HepG2 (cell line): ENCODE results near the gene NNAT. TPM values are rescaled to one million over a fixed set of nuclear protein-coding genes. Genes with fewer than 3 reads are reported as not detected.

Experiments used
- ATAC-seq: fragments of 200-7000 bp; cut with Tn5 transposase; 3 replicates; pipeline ENCODE4 v1.9.1; 2020; ENCODE audit warnings: mild to moderate bottlenecking, moderate library complexity
- BruUV-seq: library from RNA; stranded (reverse); fragments of 400-500 nt; replicated peaks from 2 replicates; lab custom pipeline; 2021; lab: Mats Ljungman, UMichigan
- CTCF ChIA-PET: fragments of 300-600 bp; formaldehyde crosslinking; extraction: SDS; loops from one replicate; lab custom pipeline; 2021; ENCODE audit warnings: low total read pairs, inconsistent platforms, low intra/inter-chr PET ratio; lab: Yijun Ruan, JAX
- POLR2A ChIA-PET: fragments of 350-600 bp; sonication (Branson Sonifier 250); formaldehyde crosslinking; loops from one replicate; lab custom pipeline; 2020; ENCODE audit warnings: antibody characterized with exemption, inconsistent platforms; lab: Yijun Ruan, JAX
- DNase-seq: peaks from one replicate; pipeline ENCODE4 v3.0.0-alpha.2; 2015; ENCODE audit warnings: low spot score
- FAIRE-seq: peaks from 3 replicates; lab custom pipeline; 2011; peaks lifted over from hg19 to GRCh38; lab: Jason Lieb, UNC
- H2AFZ ChIP-seq: one replicate; pipeline ENCODE4 v1.6.1; 2011; ENCODE audit warnings: low read length, inconsistent platforms
- H3K27ac ChIP-seq: fragments of 300-600 bp; 3 replicates; pipeline ENCODE4 v1.8.0; 2011; ENCODE audit warnings: mixed run types, mild to moderate bottlenecking, mixed read lengths, low read length, inconsistent platforms; ENCODE audit not compliant: insufficient read depth; ENCODE audit errors: extremely low read length
- H3K27me3 ChIP-seq, 2 experiments: fragments of 200-600 bp in 1 of 2; 2 replicates in 1 of 2; 3 replicates in 1 of 2; pipeline versions ENCODE4 v1.6.0 to v1.8.0; 2011; ENCODE audit warnings: low read length in 2 of 2, mild to moderate bottlenecking in 2 of 2, moderate library complexity in 2 of 2, inconsistent platforms in 1 of 2; ENCODE audit not compliant: insufficient read depth in 2 of 2, control insufficient read depth in 1 of 2
- H3K36me3 ChIP-seq, 2 experiments: fragments of 200-600 bp in 1 of 2; replicated peaks in 1 of 2; 2 replicates in 1 of 2; 3 replicates in 1 of 2; pipeline versions ENCODE4 v1.5.1 to v1.8.0; 2011; ENCODE audit warnings: low read length in 2 of 2, inconsistent platforms in 1 of 2; ENCODE audit not compliant: insufficient read depth in 2 of 2, control insufficient read depth in 1 of 2
- H3K4me1 ChIP-seq: 2 replicates; pipeline ENCODE4 v1.5.1; 2012; ENCODE audit warnings: low read length, inconsistent platforms; ENCODE audit not compliant: insufficient read depth
- H3K4me2 ChIP-seq: 2 replicates; pipeline ENCODE4 v1.6.0; 2011; ENCODE audit warnings: low read depth, low read length, inconsistent platforms
- H3K4me3 ChIP-seq, 3 experiments: fragments of 200-600 bp in 1 of 3; sonication (generic), shearing (Covaris generic) in 1 of 3; replicated peaks in 1 of 3; 2 replicates each; pipeline ENCODE4 v1.5.1; 2011 to 2016; ENCODE audit warnings: low read length in 3 of 3, inconsistent platforms in 2 of 3, low read depth in 2 of 3, mild to moderate bottlenecking in 2 of 3, control low read depth in 1 of 3, mixed read lengths in 1 of 3; ENCODE audit not compliant: insufficient read depth in 1 of 3
- H3K79me2 ChIP-seq: one replicate; pipeline ENCODE4 v1.6.1; 2011; ENCODE audit warnings: low read length, inconsistent platforms; ENCODE audit not compliant: insufficient read depth
- H3K9ac ChIP-seq: 2 replicates; pipeline ENCODE4 v1.6.0; 2011; ENCODE audit warnings: mild to moderate bottlenecking, low read depth, low read length, inconsistent platforms; ENCODE audit not compliant: insufficient read depth
- H3K9me3 ChIP-seq: 2 replicates; pipeline ENCODE4 v1.5.1; 2012; ENCODE audit warnings: mild to moderate bottlenecking, low read length
- H4K20me1 ChIP-seq: 2 replicates; pipeline ENCODE4 v1.6.0; 2011; ENCODE audit warnings: inconsistent platforms, mild to moderate bottlenecking, low read length, moderate library complexity; ENCODE audit not compliant: insufficient read depth
- CENPT ChIP-seq: sonication (generic); formaldehyde crosslinking; IDR thresholded peaks from 2 replicates; pipeline ENCODE4 v1.8.0; 2022; ENCODE audit warnings: low read depth, mild to moderate bottlenecking, moderate library complexity, missing genetic modification reagents
- FOXK1 ChIP-seq: sonication (generic); formaldehyde crosslinking; IDR thresholded peaks from 2 replicates; pipeline ENCODE4 v1.4.0; 2020; ENCODE audit warnings: low read depth, missing genetic modification reagents, borderline replicate concordance
- FOXP1 ChIP-seq, 2 experiments: fragments of 450-650 bp in 1 of 2; IDR thresholded peaks; 2 replicates each; pipeline ENCODE4 v1.6.1; 2017 to 2018; ENCODE audit warnings: antibody characterized with exemption in 1 of 2
- GATAD2A ChIP-seq: IDR thresholded peaks from 2 replicates; pipeline ENCODE4 v1.6.1; 2016
- HDAC2 ChIP-seq: sonication (generic); formaldehyde crosslinking; IDR thresholded peaks from 2 replicates; pipeline ENCODE4 v1.4.0; 2020; ENCODE audit warnings: missing genetic modification reagents
- LCORL ChIP-seq, 2 experiments: fragments of 450-650 bp in 1 of 2; sonication (generic) in 1 of 2; formaldehyde crosslinking in 1 of 2; IDR thresholded peaks; 2 replicates each; pipeline versions ENCODE4 v1.5.0 to v1.6.1; 2017 to 2020; ENCODE audit warnings: antibody characterized with exemption in 1 of 2, missing genetic modification reagents in 1 of 2
- MNT ChIP-seq: fragments of 450-650 bp; IDR thresholded peaks from 2 replicates; pipeline ENCODE4 v1.6.1; 2016
- NFATC3 ChIP-seq: sonication (generic); formaldehyde crosslinking; IDR thresholded peaks from 2 replicates; pipeline ENCODE4 v1.5.1; 2020; ENCODE audit warnings: mild to moderate bottlenecking, missing genetic modification reagents
- RARA ChIP-seq: IDR thresholded peaks from 2 replicates; pipeline ENCODE4 v1.6.1; 2016; ENCODE audit warnings: missing genetic modification reagents, missing compliant biosample characterization
- SAP130 ChIP-seq: IDR thresholded peaks from 2 replicates; pipeline ENCODE4 v1.6.1; 2016; ENCODE audit warnings: low read depth
- XRCC5 ChIP-seq: fragments of 200-400 bp; formaldehyde crosslinking; optimal IDR thresholded peaks from 2 replicates; pipeline ENCODE3; 2017; ENCODE audit warnings: mild to moderate bottlenecking, low read length
- ZNF18 ChIP-seq: sonication (generic); formaldehyde crosslinking; IDR thresholded peaks from 2 replicates; pipeline ENCODE4 v1.8.0; 2022; ENCODE audit warnings: mild to moderate bottlenecking, missing genetic modification reagents; ENCODE audit not compliant: insufficient replicate concordance
- ZNF431 ChIP-seq: sonication (generic); formaldehyde crosslinking; IDR thresholded peaks from 2 replicates; pipeline ENCODE4 v1.9.0; 2022; ENCODE audit warnings: missing genetic modification reagents, low read depth, mild to moderate bottlenecking, borderline replicate concordance
- WGBS: methylation state at CpG from one replicate; pipeline ENCODE4 v1.1.6; 2017; ENCODE audit warnings: low lambda C conversion rate; 5-methylcytosine and 5-hydroxymethylcytosine counted together
- in situ Hi-C: cut with HindIII; loops from 2 replicates; pipeline ENCODE4 v1.10.0; 2017; ENCODE audit warnings: low pct_unique_long_range_greater_than_20kb; ENCODE audit not compliant: extremely low pct_ligation_motif_present
- intact Hi-C: fragments of 100-400 bp; cut with micrococcal nuclease; formaldehyde crosslinking; loops from one replicate; pipeline ENCODE4 v1.10.0; 2022; ENCODE audit not compliant: unreplicated experiment
- polyA plus RNA-seq, 8 experiments: library from polyadenylated mRNA; depleted of rRNA in 3 of 8; stranded (reverse) in 7 of 8; unstranded in 1 of 8; fragments of >200 nt; fragmentation: Illumina TruSeq in 4 of 8; extraction: Trizol in 4 of 8; gene quantifications; 2 replicates each; pipeline versions ENCODE4 v1.2.1 to v1.2.3, GENCODE V29; 2011 to 2016; ENCODE audit warnings: low read depth in 4 of 8, missing spikeins in 1 of 8, mixed read lengths in 1 of 8; ENCODE audit not compliant: insufficient read depth in 1 of 8
- total RNA-seq, 5 experiments: library from RNA; depleted of rRNA; stranded (reverse); fragments of >200 nt; fragmentation: Illumina TruSeq; extraction: Trizol; gene quantifications; 2 replicates each; pipeline ENCODE4 v1.2.3, GENCODE V29; 2016; ENCODE audit warnings: low read depth in 1 of 5
- TF ChIP-seq, protein P1 (sequence below): sonication (generic); formaldehyde crosslinking; IDR thresholded peaks from 2 replicates; pipeline ENCODE4 v1.5.1; 2020; ENCODE audit warnings: mild to moderate bottlenecking, moderate library complexity, missing genetic modification reagents
- TF ChIP-seq, protein P2 (sequence below): IDR thresholded peaks from 2 replicates; pipeline ENCODE4 v1.6.1; 2016; ENCODE audit warnings: mild to moderate bottlenecking

The NNAT gene
- total and polyA plus RNA-seq, 2 of the 13 experiments (the other 11 are each of a cell fraction or from before 2014, with no cell fraction given): not detected

- TF ChIP-seq MNT (no peak), HDAC2 (peak; percentile 66; the same call in 1 of the 2 replicates), FOXP1 (IDR thresholded peaks at IDR 0.05) (no peak), FOXP1 (CRISPR knock-in tag; IDR thresholded peaks at IDR 0.05) (peak; percentile 65; the same call in 1 of the 2 replicates), RARA (CRISPR knock-in tag) (peak; percentile 97), SAP130 (peak; percentile 61; the same call in 1 of the 2 replicates)
Observed at GRCh38 chr20:37542281-37542680, 21.2 kb downstream of the NNAT start (continued).

- H3K9me3 ChIP-seq: no peaks in the 10 kb centered on the region
- CTCF ChIA-PET: interaction anchor here (0.8 kb wide), 1 partner anchor 274 kb away, joined by 3 read pairs; no protein-coding TSS in a partner anchor
- peak; percentile 86 for FAIRE-seq
- no peaks in the 10 kb centered on the region for H3K36me3 ChIP-seq
- no peaks in the 10 kb centered on the region; a peak in 1 of 5 replicates for H3K27me3 ChIP-seq
- no peak overlapping the region for H2AFZ ChIP-seq
- H3K27ac ChIP-seq: no peak overlapping the region
- no peaks in the 10 kb centered on the region for H3K79me2 ChIP-seq
- no TSS peak for BruUV-seq
- peak; percentile 70 for DNase-seq
- H3K4me1 ChIP-seq: peaks cover 50% of the 10 kb centered on the region
- H4K20me1 ChIP-seq: no peaks in the 10 kb centered on the region
- peak; percentile 90 for ATAC-seq
- no peak overlapping the region for H3K9ac ChIP-seq
- POLR2A ChIA-PET: no interaction called here
- intact Hi-C loops: no loop called here
- in situ Hi-C loops: no loop called here
- H3K4me2 ChIP-seq: no peak overlapping the region
- 33% methylated on average over 3 of the region's 3 CpGs for WGBS
- H3K4me3 ChIP-seq: no peak overlapping the region
- TF ChIP-seq, protein P1, sequence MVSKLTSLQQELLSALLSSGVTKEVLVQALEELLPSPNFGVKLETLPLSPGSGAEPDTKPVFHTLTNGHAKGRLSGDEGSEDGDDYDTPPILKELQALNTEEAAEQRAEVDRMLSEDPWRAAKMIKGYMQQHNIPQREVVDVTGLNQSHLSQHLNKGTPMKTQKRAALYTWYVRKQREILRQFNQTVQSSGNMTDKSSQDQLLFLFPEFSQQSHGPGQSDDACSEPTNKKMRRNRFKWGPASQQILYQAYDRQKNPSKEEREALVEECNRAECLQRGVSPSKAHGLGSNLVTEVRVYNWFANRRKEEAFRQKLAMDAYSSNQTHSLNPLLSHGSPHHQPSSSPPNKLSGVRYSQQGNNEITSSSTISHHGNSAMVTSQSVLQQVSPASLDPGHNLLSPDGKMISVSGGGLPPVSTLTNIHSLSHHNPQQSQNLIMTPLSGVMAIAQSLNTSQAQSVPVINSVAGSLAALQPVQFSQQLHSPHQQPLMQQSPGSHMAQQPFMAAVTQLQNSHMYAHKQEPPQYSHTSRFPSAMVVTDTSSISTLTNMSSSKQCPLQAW: no peak
- TF ChIP-seq NFATC3 (CRISPR knock-in tag) (no peak), GATAD2A (CRISPR knock-in tag) (peak; percentile 41; the same call in 1 of the 2 replicates), ZNF431 (CRISPR knock-in tag) (peak; percentile 89; the same call in 1 of the 2 replicates), CENPT (CRISPR knock-in tag) (no peak), ZNF18 (CRISPR knock-in tag) (peak; percentile 15), LCORL (IDR thresholded peaks at IDR 0.05) (no peak), LCORL (CRISPR knock-in tag; IDR thresholded peaks at IDR 0.05) (peak; percentile 65; the same call in 1 of the 2 replicates), XRCC5 (peak; percentile 60), FOXK1 (CRISPR knock-in tag) (peak; percentile 43; the same call in 1 of the 2 replicates)
- TF ChIP-seq, protein P2, sequence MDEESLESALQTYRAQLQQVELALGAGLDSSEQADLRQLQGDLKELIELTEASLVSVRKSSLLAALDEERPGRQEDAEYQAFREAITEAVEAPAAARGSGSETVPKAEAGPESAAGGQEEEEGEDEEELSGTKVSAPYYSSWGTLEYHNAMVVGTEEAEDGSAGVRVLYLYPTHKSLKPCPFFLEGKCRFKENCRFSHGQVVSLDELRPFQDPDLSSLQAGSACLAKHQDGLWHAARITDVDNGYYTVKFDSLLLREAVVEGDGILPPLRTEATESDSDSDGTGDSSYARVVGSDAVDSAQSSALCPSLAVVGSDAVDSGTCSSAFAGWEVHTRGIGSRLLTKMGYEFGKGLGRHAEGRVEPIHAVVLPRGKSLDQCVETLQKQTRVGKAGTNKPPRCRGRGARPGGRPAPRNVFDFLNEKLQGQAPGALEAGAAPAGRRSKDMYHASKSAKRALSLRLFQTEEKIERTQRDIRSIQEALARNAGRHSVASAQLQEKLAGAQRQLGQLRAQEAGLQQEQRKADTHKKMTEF (CRISPR knock-in tag): 0 out of 2 replicates have a peak, but pooled peaks have one; percentile 31
Observed at GRCh38 chr20:37543828-37544227, 22.8 kb downstream of the NNAT start.
